Astrocyte of the cerebellum (primary cell): Measurements from ENCODE around the gene GRK6.

Experiments
- DNase-seq: peaks from one replicate; pipeline ENCODE4 v3.0.0-alpha.2; 2011; ENCODE audit warnings: low read depth
- H3K4me3 ChIP-seq: 2 replicates; pipeline ENCODE4 v1.5.1; 2011; ENCODE audit warnings: mild to moderate bottlenecking, low read depth, low read length, moderate library complexity
- in situ Hi-C: cut with HindIII; loops from 2 replicates; pipeline ENCODE4 v1.10.0; 2017; ENCODE audit warnings: low sequenced_read_pairs
- TF ChIP-seq, protein P1 (sequence below): IDR thresholded peaks from 2 replicates; pipeline ENCODE4 v1.5.1; 2012; ENCODE audit warnings: low read length, low read depth, moderate library complexity, mild to moderate bottlenecking; ENCODE audit errors: missing control alignments

GRK6 gene

DNA sequence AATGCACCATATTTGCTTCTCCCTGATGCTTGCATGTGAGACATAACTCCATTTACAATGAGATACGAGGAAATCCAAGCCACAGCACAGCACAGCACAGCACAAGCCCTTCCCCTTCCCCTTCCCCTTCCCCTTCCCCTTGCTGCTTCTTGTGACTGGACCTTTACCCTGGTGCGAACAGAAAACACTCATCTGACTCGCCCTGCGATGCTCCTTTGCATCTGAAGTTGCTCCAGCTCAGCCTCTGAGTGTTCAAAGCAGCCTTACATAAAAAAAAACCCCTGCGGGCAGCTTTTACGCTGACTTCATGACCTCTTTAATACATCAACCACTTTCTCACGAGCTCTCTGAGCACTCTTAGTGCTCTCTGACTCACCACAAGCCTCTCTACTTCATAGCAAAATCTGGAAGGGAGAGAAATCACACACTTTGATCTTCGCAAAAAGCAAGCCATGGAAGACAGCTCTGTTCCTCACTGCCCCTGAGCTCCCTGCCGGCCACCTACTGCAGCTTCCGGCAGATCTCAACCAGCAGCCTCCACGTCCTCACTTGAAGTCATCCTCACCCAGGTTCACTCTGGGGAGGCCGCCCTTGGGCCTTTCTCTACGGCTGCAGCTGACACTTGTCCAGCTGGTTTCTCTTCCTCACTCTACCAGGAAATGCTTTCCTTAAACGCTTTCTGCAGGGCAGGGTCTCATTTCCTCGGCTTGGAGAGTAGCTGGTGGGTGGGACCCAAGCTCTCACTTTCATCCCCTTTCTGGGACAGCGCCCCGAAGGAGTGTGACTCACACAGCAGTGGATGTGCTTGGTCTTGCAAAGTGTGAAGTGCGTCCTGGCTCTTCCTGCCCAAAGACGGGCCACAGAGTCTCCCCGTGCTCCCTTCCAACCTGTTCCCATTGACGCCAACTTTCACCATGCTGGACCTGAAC is 37.0 kb upstream of the GRK6 start:
- in situ Hi-C loops = no loop called here
- peak; percentile 75 for DNase-seq
- no peak overlapping the region for H3K4me3 ChIP-seq
- TF ChIP-seq, protein P1, sequence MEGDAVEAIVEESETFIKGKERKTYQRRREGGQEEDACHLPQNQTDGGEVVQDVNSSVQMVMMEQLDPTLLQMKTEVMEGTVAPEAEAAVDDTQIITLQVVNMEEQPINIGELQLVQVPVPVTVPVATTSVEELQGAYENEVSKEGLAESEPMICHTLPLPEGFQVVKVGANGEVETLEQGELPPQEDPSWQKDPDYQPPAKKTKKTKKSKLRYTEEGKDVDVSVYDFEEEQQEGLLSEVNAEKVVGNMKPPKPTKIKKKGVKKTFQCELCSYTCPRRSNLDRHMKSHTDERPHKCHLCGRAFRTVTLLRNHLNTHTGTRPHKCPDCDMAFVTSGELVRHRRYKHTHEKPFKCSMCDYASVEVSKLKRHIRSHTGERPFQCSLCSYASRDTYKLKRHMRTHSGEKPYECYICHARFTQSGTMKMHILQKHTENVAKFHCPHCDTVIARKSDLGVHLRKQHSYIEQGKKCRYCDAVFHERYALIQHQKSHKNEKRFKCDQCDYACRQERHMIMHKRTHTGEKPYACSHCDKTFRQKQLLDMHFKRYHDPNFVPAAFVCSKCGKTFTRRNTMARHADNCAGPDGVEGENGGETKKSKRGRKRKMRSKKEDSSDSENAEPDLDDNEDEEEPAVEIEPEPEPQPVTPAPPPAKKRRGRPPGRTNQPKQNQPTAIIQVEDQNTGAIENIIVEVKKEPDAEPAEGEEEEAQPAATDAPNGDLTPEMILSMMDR = no peak

DNA sequence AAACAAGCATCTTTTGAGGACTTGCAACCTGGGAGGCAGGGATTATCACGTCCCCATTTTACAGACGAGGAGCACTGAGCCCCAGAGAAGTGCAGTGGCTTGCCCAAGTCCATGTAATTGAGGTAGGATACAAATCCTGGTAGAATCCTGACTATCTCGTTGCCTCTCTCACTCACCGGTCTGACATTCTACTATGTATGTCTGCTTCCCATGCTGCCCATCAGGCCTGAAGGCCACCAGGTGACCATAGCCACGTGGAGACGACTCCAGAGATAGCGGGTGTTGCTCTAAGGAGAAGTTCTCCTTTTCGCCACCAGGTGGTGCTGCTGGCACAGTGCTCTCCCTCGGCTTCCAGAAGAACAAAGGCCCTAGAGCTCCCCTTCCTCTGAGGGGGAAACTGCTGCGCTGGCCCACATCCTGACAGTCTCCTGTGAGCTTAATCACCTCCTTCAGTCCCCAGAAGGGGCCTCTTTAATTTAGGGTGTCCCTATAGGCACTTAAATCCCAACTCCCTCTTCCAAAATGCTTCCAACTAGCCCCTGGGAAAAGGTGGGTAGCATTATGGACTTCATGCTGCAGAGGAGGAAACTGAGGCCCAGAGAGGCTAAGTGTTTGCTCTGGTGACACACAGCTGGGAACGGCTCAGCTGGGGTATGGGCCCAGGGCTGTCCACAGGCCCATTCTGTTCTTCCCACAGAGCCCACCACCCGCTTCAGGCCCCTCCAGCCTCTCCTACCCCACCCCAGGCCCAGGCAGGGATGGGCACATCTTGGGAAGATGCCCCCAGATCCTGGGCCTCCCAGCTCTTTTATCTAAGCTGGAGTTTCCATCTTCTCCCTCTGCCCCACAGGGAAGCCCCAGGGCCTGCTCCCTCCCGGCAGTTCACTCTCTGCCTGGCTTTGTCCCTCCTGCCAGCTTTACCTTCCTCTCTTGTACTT is 35.8 kb upstream of the GRK6 start:
- TF ChIP-seq, protein P1 = peak; percentile 97
- DNase-seq = peak; percentile 72
- in situ Hi-C loops = no loop called here
- H3K4me3 ChIP-seq = no peak overlapping the region

DNA sequence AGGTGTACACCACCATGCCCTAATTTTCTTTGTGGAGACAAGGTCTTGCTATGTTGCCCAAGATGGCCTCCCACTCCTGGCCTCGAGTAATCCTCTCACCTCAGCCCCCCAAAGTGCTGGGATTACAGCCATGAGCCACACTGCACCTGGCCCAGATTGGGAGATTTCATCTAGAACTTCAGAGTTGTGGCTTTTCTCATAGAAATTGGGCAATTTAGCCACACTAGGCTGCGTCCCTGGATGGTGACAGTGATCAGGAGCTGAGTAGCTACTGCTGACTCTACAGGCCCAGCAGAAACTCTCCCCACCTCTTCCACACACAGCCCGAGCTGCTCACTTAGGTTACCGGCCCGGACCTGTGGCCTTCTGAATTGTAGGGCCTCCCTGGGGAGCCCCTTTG is 33.7 kb upstream of the GRK6 start:
- in situ Hi-C loops = no loop called here
- no peak overlapping the region for H3K4me3 ChIP-seq
- no peak for DNase-seq
- TF ChIP-seq, protein P1 = no peak

DNA sequence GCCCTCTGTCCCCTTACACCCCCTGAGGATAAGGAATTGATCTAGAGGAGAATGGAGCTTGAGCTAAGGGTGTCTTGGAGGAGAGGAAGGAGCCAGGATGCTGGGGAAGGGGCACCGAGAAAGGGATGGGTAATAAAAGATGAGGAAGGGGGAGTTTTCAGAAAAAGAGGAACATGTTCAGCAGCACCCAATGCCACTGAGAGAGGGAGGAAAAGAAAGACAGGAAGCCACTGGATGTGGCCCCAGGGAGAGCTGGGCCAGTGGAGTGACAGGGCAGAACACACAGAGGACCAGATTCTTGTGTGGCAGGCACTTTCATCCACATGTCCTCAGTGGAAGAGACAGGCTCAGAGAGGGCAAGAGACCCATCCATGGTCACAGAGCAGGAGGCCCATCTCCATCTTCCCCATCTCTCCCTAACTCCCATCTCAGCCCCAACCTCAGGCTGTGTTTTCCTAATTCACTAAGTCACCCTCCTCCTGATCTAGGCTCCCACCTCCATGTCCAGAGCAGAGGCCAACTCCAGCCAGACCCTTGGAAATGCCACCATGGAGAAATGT is 33.2 kb upstream of the GRK6 start:
- TF ChIP-seq, protein P1 = no peak
- no peak for DNase-seq
- in situ Hi-C loops = no loop called here
- H3K4me3 ChIP-seq = no peak overlapping the region

DNA sequence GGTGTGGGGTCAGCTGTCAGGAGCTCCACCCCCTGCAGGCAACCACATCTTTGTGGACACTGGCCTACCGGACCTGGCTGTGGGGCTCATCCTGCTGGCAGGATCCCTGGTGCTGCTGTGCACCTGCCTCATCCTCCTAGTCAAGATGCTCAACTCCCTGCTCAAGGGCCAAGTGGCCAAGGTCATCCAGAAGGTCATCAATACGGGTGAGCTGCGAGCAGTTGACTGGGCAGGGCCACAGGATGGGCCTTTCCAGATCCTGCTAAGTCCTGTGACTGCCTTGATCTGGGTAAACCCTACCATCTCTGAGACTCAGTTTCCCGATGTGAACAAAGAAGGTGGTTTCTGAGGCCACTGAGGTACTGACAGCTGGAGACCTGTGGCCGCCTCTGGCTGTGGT is 32.5 kb upstream of the GRK6 start:
- no peak for DNase-seq
- TF ChIP-seq, protein P1 = no peak
- H3K4me3 ChIP-seq = no peak overlapping the region
- in situ Hi-C loops = no loop called here

DNA sequence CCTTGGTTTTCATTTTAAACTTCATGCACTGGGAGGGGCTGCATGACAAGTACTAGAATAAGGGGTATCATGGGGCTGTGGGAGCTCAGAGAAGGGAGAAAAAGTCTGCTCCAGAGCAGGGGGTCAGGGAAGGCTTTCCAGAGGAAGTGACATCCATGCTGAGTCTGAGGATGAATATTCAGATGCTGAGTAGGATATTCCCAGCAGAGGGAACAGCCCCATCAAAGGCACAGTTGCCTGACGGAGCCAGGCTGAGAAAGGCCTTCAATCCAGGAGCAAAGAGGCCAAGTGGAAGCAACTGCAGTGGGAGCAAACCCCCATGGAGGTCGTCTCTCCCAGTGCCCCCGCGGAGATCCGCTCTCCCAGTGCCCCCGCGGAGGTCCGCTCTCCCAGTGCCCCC is 30.4 kb upstream of the GRK6 start:
- no peak for DNase-seq
- in situ Hi-C loops = no loop called here
- TF ChIP-seq, protein P1 = no peak
- no peak overlapping the region for H3K4me3 ChIP-seq
